HG02840 (cell line): Measurements from ENCODE around the gene KIF3C.
"Not testable (repeated sequence)": the region's sequence is repeated elsewhere in the genome, so short reads cannot be mapped to it uniquely, and the experiment has no call there.

ENCODE experiments used
- ATAC-seq: cut with Tn5 transposase; IDR thresholded peaks from one replicate; pipeline ENCODE4 v1.9.1; 2021; ENCODE audit warnings: mild to moderate bottlenecking, moderate library complexity, moderate number of reproducible peaks; ENCODE audit not compliant: unreplicated experiment, low FRiP score

KIF3C gene

DNA sequence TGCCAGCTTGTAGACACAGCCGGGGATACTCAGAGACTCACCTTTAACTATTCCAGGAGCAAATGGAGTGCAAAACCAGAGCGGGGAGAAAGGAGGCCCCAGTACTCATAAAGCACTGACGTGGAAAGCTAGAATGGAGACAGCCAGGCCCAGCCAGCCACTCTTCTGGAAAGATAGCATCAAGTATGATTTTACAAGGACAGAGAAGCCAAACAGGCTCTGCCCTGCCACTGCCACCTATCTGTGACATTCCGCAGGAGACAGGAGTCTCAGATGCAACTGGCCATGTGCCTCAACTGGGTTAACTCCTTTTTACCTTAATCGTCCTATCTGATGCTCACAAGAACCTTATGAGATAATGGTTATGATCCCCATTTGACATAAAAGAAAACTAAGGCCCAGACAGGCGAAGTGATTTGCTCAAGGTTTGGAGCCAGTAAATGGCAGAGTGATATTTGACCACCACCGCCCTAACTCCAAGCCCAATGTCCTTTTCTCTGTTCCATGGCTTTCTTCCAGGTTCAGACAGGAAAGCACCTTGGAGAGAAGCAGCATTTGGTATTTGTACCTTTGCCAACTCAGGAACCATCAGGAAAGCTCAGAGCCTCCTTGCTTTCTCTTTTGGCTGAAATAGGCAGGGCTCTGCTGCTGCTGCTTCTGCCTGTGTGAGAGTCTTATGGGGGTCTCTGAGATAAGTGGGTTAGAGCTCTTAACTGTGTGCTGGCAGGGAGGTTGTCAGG lies 15.6 kb downstream of the KIF3C start:
- ATAC-seq: no peak

DNA sequence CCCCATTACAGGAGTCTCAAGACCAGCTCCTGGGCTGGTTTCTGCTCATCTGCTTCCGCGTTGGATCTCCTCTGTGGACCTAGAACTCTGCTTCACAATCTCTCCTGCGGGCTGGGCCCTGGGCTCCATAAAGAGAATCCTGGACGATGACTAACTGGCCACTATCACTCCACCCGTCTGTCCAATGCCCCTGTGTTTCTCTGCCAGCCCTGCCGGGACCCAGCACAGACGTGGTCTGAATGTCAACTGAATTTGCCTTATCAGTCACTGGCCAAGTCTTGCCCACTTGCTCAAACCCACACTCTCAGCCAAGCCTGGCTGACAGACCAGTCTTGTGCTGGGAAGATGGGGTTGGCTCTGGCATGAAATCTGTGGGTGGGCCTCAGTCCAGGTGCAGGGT lies 17.4 kb downstream of the KIF3C start:
- no peak for ATAC-seq

DNA sequence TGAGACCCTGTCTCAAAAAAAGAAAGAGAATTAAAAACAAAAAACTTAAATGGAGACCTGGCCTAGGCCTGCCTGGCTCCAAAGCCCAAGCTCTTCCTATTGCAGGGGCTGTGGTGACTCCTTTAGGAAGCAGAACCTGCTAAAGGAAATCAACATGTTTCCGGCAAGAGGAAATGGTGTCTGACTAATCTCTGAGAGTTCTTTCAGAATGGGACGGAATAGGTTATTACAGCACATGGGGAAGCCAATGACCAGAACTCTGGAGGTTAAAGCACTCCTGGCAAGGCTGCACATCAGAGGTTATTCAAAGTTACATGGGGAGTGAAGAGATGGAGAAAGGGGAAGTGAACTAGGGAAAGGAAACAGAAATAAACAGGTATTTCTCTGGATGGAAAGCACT lies 21.4 kb downstream of the KIF3C start:
- ATAC-seq: no peak

DNA sequence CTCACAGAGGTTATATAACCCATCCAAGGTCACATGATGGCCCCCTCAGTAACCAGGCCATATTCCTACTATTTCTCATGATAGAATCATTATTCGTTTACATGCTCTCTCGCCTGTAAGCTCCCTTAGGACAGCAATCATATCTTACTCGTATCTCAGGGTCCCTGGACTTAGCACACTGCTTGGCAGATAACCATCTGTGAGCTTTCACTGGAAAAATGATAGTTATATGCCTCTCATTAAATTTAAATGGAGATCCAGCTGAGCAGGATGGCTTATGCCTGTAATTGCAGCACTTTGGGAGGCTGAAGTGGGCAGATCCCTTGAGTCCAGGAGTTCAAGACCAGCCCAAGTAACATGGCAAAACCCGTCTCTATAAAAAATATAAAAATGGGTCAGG lies 21.9 kb downstream of the KIF3C start:
- ATAC-seq: no peak

DNA sequence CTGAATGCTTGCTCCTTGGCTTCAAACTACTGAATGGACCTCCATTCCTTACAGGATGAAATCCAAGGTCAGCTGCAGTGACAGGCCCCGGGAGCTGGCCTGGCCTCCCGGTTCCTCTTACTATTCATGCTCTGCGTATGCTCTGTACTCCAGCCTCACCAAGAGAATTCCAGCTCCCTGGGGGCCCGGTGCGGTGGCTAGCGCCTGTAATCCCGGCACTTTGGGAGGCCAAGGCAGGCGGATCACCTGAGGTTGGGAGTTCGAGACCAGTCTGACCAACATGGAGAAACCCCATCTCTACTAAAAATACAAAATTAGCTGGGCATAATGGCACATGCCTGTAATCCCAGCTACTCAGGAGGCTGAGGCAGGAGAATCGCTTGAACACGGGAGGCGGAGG lies 23.7 kb downstream of the KIF3C start:
- not testable (repeated sequence) for ATAC-seq

DNA sequence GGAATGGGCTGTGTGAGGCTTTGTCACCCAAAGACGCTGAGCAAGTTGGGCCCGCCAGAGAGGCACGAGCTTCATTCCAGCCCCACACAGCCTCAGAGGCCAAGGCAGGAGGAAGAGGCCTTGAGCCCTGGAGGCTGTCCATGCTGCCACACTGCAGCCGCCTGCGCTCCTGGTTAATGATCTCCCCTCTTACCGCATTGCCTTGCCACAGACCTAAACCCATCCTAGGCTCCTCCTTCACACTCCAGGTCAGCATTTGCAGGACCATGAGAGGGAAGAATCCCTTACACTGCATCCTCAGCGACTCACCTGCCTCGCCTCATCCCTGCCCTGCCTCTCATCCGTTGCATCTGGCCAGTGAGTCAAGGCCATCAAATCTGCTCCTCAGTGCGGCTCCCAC lies 24.6 kb downstream of the KIF3C start:
- no peak for ATAC-seq

DNA sequence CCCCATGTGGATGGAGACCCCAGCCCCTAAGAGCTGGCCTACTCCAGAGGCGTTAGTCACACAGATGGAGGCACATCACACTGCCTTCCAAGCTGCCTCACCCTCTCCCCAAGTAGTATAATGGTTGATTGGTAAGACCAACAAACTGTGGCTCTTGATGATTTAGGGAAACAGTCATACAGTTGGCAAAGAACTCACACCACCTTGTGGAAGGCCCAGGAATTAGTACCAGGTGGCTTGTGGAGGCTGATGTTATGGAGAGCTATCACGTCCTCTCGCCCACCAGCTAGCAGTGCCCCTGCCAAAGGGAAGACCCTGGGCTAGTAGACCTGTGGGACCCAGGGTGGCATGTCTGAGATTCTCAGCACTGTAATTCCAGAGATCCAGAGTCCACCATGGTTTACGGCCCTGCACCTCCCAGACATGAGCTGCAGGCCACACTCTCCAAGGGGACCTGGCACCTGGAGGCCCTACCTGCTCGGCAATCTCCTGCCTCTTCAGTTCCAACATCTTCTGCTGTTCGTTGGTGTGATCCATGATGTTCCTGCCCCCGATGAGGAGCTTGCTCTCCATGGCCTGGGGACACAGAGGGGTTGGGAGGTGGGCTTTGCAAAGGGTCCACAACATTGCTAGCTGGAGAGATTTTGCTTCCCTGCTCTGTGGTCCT lies 26.3 kb downstream of the KIF3C start:
- ATAC-seq: no peak

DNA sequence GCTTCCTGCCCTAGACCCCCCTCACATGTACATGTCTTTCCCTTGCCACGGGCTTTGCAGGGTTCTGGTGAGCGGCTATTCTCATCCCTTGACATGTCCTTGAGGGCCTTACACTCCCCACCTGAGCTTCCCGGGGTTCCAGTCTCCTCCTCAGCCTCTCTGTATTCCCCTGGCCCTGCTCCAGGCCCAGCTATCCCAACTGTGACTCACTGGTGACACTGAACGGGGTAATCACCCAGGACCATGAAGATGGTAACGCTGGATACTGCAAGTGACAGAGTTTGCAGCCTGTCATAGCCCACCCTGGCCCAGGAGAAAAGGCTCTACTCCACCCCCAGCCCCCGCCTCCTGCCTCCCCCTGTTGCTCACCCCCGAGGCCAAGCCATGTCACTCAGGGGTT lies 27.3 kb downstream of the KIF3C start:
- ATAC-seq: no peak

DNA sequence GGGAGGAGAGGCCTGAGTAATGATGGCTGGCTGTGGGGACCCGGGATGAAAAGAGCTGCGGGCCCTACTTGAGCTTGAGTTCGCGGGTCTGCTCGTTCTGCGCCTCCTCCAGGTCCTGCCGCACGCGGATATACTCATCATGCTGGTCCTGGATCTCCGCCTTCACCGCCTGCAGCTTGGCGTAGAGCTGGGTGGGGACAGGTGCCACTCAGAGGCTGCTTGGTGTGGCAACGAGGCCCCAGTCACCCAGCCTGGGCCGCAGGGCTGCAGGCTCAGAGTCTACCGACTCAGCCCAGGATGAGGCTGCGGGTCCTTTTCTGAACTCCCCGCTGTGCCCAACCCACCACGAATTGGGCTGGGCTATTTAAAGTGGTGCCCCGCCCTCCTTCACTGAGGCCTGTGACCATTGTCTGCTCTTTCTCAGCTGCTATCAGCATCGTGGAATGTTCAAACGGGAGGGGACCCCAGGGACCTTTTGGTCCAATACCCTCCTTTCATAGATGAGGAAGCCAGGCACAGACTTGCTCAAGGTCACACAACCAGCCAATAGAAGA lies 28.0 kb downstream of the KIF3C start:
- ATAC-seq: no peak

DNA sequence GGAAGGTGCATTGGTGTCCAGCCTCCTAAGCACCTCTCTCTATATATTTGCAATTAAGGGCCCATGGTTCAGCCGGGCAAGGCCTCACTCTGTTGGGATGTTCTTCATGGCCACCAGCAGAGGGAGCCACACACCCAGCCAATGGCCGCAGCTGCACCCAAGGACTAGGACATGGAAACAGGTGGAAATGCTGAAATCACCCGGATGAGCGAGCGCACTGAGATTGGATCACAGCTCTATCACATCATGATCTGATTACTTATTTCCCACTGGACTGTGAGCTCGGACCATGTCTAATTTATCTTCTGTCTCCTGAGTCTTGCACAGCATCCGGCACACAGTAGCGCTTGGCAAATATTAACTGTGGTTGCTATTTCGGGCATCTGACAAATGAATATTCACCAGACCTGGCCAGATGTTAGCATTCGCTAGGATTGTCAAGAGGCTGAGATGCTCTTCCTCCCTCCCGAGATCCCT lies 31.2 kb downstream of the KIF3C start:
- ATAC-seq: peak; percentile 73

DNA sequence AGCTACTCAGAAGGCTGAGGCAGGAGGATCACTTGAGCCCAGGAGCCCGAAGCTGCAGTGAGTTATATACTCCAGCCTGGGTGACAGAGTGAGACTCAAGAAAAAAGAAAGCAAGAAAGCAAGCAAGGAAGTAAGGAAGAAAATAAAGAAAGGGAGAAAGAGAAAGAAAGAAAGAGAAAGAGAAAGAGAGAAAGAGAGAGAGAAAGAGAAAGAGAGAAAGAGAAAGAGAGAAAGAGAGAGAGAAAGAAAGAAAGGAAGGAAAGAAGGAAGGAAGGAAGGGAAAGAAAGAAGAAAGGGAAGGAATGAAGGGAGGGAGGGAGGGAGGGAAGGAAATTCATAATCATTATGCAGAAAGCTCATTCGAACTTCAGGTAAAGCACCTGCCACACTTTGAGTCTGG lies 33.9 kb downstream of the KIF3C start:
- ATAC-seq: no peak

DNA sequence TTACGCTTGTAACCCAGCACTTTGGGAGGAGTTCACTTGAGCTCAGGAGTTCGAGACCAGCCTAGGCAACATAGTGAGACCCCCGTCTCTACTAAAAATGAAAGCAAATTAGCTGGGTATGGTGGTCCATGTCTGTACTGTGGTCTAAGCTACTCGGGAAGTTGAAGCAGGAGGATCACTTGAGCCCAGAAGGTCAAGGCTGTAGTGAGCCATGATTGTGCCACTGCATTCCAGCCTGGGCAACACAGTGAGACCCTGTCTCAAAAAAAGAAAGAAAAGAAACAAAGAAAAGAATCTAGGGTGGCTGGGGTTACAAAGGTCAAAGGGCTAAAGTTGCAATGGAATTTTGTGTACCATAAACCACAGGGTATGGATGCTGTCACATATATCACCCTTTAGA lies 41.3 kb downstream of the KIF3C start:
- no peak for ATAC-seq

DNA sequence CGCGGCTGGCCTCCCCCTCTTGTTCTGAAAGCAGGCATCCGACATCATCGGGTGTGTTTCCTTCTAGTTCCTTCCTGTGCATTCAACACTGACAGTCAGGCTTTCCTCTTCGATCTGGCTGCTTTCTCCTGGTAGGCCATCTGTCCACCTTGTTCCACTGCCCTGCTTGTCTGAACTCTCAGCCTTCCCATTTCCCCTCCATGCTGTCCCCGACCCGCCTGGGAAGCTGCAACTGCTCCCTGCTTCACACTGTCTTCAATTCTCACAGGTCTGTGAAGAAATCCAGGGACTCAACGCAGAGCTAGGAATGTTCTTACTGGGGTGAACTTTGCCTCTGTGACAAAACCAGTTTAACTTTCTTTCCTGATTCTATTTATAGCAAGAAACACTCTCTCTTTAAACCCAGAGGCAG lies 43.0 kb downstream of the KIF3C start:
- no peak for ATAC-seq

DNA sequence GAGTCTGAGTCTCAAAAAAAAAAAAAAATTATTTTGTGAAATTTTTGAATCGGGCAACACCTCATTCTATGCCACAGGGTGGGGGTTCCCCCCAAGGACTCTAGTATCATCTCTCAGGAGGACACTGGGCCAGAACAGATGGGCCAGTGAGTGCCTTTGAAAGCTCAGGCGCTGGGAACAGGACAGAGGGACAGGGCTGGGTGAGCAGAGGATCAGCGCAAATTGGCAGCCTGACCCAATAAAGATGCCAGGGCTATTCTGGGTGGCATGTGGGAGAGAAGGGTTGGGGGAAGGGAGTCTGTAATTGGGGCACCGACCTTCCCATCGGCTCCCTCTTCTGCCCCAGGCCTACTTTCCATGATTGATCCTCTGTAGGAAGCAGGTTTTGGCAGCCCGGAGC lies 44.0 kb downstream of the KIF3C start:
- ATAC-seq: no peak

DNA sequence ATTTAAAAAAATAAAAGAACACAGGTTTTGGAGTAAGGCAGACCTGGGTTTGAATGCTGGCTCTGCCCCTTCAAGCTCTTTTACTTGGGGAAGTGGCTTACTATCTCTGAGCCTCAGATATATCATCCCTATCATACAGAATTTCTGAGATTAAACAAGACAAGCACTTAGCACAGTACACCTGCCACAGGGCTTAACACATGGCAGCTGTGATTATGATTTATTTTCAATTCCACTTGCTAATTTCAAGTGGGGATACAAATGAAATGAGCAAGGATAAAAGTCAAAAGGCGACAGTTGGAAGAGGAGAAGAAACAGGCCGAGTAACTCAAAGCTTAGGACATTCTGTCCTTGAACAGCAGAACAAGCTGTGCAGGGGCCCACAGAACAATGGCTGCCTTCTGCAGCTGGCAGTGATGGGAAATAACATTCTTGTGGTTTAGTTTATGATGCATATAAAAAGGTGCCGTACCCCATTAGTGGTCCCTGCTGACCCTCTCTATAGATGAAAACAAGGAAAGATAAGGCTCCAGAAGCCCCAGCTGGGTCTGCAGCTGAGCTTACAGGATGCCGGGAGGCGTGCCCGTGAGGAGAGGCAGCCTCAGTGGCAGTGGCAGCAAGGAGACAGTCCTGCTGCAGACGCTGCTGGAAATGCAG lies 45.3 kb downstream of the KIF3C start:
- no peak for ATAC-seq

DNA sequence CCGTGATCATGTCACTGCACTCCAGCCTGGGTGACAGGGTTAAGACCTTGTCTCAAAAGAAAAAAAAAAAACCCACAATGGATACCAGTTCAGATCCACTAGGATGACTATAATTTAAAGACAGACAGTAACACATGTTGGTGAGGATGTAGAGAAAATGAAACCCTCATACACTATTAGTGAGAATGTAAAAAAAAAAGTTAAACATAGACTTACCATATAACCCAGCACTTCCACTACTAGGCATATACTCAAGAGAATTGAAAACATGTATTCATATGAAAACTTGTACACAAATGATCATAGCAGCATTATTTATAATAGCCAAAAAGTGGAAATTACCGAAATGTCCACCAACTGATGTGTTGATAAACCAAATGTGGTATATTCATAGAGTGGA lies 48.7 kb downstream of the KIF3C start:
- ATAC-seq: no peak

DNA sequence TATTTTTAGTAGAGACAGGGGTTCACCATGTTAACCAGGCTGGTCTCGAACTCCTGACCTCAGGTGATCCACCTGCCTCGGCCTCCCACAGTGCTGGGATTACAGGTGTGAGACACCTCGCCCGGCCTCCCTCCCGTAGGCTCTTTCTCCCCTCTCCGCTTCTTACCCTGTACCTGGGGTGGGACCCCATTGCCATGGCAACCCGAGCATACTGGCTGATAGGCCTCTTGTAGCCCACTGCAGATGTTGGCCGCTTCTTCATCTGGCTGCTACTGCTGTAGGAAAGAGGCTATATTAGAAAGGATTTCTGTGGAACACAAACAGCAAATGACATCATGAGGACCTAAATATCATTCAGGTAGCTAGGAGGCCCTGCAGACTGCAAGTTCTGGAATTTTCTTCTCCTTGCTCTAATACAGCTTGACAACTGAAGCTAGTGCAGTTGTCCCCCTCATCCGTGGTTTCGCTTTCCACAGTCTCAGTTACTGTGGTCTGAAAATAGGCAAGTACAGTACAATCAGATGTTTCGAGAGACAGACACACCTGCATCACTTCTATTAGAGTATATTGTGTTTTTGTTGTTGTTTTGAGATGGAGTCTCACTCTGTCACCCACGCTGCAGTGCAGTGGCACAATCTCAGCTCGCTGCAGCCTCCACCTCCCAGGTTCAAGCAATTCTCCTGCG lies 52.4 kb downstream of the KIF3C start:
- no peak for ATAC-seq

DNA sequence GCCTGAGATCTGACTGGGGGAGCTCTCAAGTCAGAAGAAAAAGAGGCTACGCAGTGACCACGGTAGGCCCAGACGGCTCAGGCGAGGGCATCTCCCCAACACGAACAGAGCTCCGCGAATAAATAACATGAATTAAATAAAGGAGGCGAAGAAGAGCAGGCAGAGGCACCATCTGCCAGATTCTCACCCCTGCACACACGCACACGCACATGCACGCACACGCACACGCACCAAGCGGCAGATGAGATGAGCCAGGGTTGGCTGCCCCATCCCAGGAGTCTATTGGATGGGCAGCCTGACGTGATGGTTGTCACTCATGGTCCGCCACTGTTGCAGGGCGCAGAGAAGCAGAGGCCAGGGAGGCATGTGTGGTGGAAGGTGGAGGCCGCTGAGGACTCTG lies 53.6 kb downstream of the KIF3C start:
- ATAC-seq: no peak

DNA sequence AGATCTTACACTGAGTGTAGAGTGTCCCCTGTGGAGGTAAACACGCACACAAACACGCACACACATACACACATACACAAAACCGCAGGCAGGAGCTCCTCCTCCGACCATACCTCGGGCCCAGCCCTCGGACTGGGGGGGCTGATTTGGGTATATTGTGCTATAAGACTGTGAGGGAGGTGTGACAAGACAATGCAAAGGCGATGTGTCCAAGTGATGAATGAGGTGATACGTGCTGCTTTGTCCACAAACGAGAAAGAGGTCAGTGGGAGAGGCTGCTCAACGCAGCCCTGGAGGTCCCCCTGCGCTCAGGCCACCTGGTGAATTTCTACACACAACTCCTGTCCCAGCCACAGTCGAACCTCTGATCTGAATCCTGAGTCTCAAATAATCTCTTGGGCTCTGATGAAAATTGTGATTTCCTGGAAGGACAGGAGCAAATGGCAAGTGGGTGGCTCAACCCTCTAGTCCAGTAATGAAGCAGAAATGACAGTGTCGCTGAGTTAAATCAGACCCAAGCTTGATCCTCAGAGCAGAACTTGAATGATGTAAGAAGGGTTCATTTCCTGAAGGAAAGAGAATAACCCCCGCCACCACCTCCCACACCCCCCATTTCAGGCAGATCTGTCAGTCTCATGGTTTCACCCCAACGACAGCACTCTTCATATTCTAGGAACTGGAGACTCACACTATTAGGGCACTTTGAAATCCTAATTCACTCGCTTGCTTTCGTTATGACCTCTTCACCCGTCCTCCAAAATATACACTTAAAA lies 55.1 kb downstream of the KIF3C start:
- ATAC-seq: no peak

DNA sequence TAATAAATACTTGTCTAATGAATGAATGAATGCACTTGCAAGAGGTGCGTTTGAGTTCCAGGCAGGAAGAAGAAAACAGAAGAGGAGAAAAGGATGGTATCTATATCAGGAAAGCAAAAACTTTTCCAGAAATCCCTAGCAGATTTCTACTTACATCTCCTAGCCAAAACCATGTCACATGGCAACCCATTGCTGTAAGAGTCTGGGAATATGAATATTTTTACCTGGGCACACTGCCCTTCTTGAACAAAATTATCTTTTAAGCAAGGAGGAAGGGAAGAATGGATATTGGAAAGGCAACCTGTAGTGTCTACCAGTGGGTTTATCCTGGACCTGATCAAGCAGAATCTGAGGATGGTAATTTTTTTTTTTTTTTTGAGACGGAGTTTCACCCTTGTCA lies 59.8 kb downstream of the KIF3C start:
- no peak for ATAC-seq
